Astrocyte (in vitro differentiated cells and primary cell): ENCODE measurements around the gene MESP1. TPM values are rescaled to one million over a fixed set of nuclear protein-coding genes. Genes with fewer than 3 reads are reported as not detected.

Experiments
- DNase-seq: peaks from one replicate; pipeline ENCODE4 v3.0.0-alpha.2; 2010; ENCODE audit warnings: low read depth
- FAIRE-seq: peaks from 2 replicates; lab custom pipeline; 2011; peaks lifted over from hg19 to GRCh38; lab: Jason Lieb, UNC
- H2AFZ ChIP-seq: 2 replicates; pipeline ENCODE4 v1.6.0; 2012; ENCODE audit warnings: low read depth, low read length, inconsistent platforms
- H3K27ac ChIP-seq: 2 replicates; pipeline ENCODE4 v1.5.1; 2011; ENCODE audit warnings: low read depth, low read length, inconsistent platforms
- H3K27me3 ChIP-seq: 2 replicates; pipeline ENCODE4 v1.6.0; 2011; ENCODE audit warnings: low read length, inconsistent platforms; ENCODE audit not compliant: insufficient read depth
- H3K36me3 ChIP-seq: 2 replicates; pipeline ENCODE4 v1.5.1; 2011; ENCODE audit warnings: low read length, inconsistent platforms; ENCODE audit not compliant: insufficient read depth
- H3K4me1 ChIP-seq: 2 replicates; pipeline ENCODE4 v1.5.1; 2011; ENCODE audit warnings: low read length, inconsistent platforms; ENCODE audit not compliant: insufficient read depth
- H3K4me2 ChIP-seq: 2 replicates; pipeline ENCODE4 v1.6.0; 2012; ENCODE audit warnings: low read length, inconsistent platforms
- H3K4me3 ChIP-seq: 2 replicates; pipeline ENCODE4 v1.5.1; 2011; ENCODE audit warnings: low read depth, mild to moderate bottlenecking, low read length, inconsistent platforms; ENCODE audit not compliant: insufficient read depth
- H3K79me2 ChIP-seq: 2 replicates; pipeline ENCODE4 v1.6.0; 2012; ENCODE audit warnings: mild to moderate bottlenecking, low read length, inconsistent platforms; ENCODE audit not compliant: insufficient read depth
- H3K9ac ChIP-seq: 2 replicates; pipeline ENCODE4 v1.6.0; 2012; ENCODE audit warnings: mild to moderate bottlenecking, low read length, inconsistent platforms
- H3K9me3 ChIP-seq: 2 replicates; pipeline ENCODE4 v1.5.1; 2012; ENCODE audit warnings: low read depth, mild to moderate bottlenecking, low read length, inconsistent platforms; ENCODE audit not compliant: insufficient read depth
- H4K20me1 ChIP-seq: 2 replicates; pipeline ENCODE4 v1.6.0; 2012; ENCODE audit warnings: low read length, inconsistent platforms; ENCODE audit not compliant: insufficient read depth
- H3K27ac Mint-ChIP-seq: one replicate; pipeline ENCODE4 v1.8.0; 2021; ENCODE audit warnings: mild to moderate bottlenecking, mixed read lengths; ENCODE audit not compliant: unreplicated experiment
- H3K27me3 Mint-ChIP-seq: one replicate; pipeline ENCODE4 v1.8.0; 2021; ENCODE audit warnings: low read depth, mixed read lengths; ENCODE audit not compliant: unreplicated experiment
- H3K36me3 Mint-ChIP-seq: one replicate; pipeline ENCODE4 v1.8.0; 2021; ENCODE audit warnings: low read depth, mixed read lengths; ENCODE audit not compliant: unreplicated experiment
- H3K4me1 Mint-ChIP-seq: one replicate; pipeline ENCODE4 v1.8.0; 2021; ENCODE audit warnings: low read depth, mixed read lengths; ENCODE audit not compliant: unreplicated experiment
- H3K4me3 Mint-ChIP-seq: one replicate; pipeline ENCODE4 v1.8.0; 2021; ENCODE audit warnings: mild to moderate bottlenecking, moderate library complexity, mixed read lengths; ENCODE audit not compliant: unreplicated experiment
- H3K9me3 Mint-ChIP-seq: one replicate; pipeline ENCODE4 v1.8.0; 2021; ENCODE audit warnings: mild to moderate bottlenecking, mixed read lengths; ENCODE audit not compliant: unreplicated experiment
- EZH2 ChIP-seq: IDR thresholded peaks from 2 replicates; pipeline ENCODE4 v1.6.1; 2012; ENCODE audit warnings: mild to moderate bottlenecking, low read length, inconsistent platforms; ENCODE audit not compliant: insufficient read depth
- total RNA-seq: library from RNA; stranded (reverse); gene quantifications from 2 replicates; pipeline ENCODE4 v1.2.1, GENCODE V29; 2021
- TF ChIP-seq, protein P1 (sequence below): IDR thresholded peaks from 2 replicates; pipeline ENCODE4 v1.5.1; 2011; ENCODE audit warnings: low read depth, mild to moderate bottlenecking, inconsistent platforms, low read length, moderate library complexity; ENCODE audit not compliant: insufficient read depth

MESP1 gene
- total RNA-seq, 1 donor from 2014 or later = not detected

DNA sequence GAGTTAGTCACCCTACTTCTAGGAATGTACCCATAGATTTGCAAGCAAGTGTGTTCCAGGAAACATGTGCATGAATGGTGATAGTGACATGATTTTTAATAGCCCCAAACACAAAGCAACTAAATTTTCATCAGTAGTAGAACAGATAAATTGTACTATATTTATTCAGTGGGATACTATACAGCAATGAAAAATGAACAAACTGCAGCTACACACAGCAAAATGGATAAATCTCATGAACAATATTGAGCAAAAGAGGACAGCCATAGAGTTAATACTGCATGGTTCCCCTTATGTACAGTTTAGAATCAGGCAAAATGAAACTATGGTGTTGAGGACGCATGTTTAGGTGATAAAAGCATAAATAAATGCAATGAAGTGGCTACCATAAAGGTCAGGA lies 26.0 kb downstream of the MESP1 start:
- H3K27ac Mint-ChIP-seq = no peak overlapping the region

DNA sequence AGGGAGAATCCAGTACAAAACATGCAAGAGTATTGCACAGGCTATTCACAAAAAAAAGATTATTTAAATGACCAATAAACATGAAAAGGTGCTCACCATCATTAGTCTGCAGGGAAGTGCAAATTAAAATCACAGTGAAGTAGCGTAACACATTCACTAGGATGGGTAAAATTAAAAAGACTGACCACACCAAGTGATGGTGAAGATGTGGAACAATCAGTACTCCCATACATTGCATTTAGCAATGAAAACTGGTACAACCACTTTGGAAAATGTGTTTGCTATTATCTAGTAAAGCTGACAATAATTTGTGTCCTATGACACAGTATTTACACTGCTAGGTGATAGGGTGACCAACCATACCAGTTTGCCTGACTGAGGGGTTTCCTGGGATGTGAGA lies 26.4 kb downstream of the MESP1 start:
- Histone ChIP-seq H3K27ac (no peak overlapping the region), H3K9me3 (peaks cover 3% of the 10 kb centered on the region), H3K27me3 (peaks cover 17% of the 10 kb centered on the region), H3K4me3 (no peak overlapping the region), H3K79me2 (no peaks in the 10 kb centered on the region), H3K36me3 (no peaks in the 10 kb centered on the region), H4K20me1 (no peaks in the 10 kb centered on the region), H2AFZ (no peak overlapping the region), H3K9ac (no peak overlapping the region), H3K4me2 (no peak overlapping the region), H3K4me1 (no peaks in the 10 kb centered on the region)
- TF ChIP-seq, protein P1, sequence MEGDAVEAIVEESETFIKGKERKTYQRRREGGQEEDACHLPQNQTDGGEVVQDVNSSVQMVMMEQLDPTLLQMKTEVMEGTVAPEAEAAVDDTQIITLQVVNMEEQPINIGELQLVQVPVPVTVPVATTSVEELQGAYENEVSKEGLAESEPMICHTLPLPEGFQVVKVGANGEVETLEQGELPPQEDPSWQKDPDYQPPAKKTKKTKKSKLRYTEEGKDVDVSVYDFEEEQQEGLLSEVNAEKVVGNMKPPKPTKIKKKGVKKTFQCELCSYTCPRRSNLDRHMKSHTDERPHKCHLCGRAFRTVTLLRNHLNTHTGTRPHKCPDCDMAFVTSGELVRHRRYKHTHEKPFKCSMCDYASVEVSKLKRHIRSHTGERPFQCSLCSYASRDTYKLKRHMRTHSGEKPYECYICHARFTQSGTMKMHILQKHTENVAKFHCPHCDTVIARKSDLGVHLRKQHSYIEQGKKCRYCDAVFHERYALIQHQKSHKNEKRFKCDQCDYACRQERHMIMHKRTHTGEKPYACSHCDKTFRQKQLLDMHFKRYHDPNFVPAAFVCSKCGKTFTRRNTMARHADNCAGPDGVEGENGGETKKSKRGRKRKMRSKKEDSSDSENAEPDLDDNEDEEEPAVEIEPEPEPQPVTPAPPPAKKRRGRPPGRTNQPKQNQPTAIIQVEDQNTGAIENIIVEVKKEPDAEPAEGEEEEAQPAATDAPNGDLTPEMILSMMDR = no peak
- no peak for TF ChIP-seq EZH2
- H3K4me1 Mint-ChIP-seq = no peaks in the 10 kb centered on the region
- H3K4me3 Mint-ChIP-seq = no peak overlapping the region
- DNase-seq (no peak), FAIRE-seq (no peak)
- H3K9me3 Mint-ChIP-seq = peaks cover 2% of the 10 kb centered on the region
- H3K36me3 Mint-ChIP-seq = no peaks in the 10 kb centered on the region
- H3K27ac Mint-ChIP-seq = no peak overlapping the region
- H3K27me3 Mint-ChIP-seq = peaks cover 23% of the 10 kb centered on the region

More for the DNA sequence above, 26.0 kb downstream of the MESP1 start:
- TF ChIP-seq, protein P1 = no peak
- TF ChIP-seq EZH2 = no peak
- Histone ChIP-seq H3K79me2 (no peaks in the 10 kb centered on the region), H3K4me3 (no peak overlapping the region), H3K9me3 (peaks cover 3% of the 10 kb centered on the region), H3K27me3 (peaks cover 17% of the 10 kb centered on the region), H3K36me3 (no peaks in the 10 kb centered on the region), H3K4me1 (no peaks in the 10 kb centered on the region), H4K20me1 (no peaks in the 10 kb centered on the region), H3K4me2 (no peak overlapping the region), H3K9ac (no peak overlapping the region), H2AFZ (no peak overlapping the region), H3K27ac (no peak overlapping the region)
- H3K4me3 Mint-ChIP-seq = no peak overlapping the region
- no peaks in the 10 kb centered on the region for H3K36me3 Mint-ChIP-seq
- H3K27me3 Mint-ChIP-seq = peaks cover 26% of the 10 kb centered on the region
- no peak for DNase-seq
- peaks cover 2% of the 10 kb centered on the region for H3K9me3 Mint-ChIP-seq
- H3K4me1 Mint-ChIP-seq = no peaks in the 10 kb centered on the region
- FAIRE-seq = no peak

DNA sequence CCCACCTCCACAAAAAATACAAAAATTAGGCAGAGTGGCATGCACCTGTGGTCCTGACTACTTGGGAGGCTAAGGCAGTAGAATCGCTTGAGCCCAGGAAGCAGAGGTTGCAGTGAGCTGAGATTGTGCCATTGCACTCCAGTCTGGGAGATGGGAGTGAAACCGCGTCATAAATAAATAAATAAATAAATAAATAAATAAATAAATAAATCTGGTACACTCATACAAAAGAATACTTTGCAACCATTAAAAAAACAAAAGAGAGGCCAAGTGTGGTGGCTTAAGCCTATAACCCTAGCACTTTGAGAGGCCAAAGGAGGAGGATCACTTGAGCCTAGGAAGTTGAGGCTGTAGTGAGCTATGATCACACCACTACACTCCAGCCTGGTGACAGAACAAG lies 28.0 kb downstream of the MESP1 start:
- Histone ChIP-seq H3K4me1 (no peaks in the 10 kb centered on the region), H3K9ac (no peak overlapping the region), H2AFZ (no peak overlapping the region), H3K27me3 (peaks cover 8% of the 10 kb centered on the region), H3K27ac (no peak overlapping the region), H4K20me1 (no peaks in the 10 kb centered on the region), H3K79me2 (no peaks in the 10 kb centered on the region), H3K36me3 (no peaks in the 10 kb centered on the region), H3K4me3 (no peak overlapping the region), H3K9me3 (peaks cover 3% of the 10 kb centered on the region), H3K4me2 (no peak overlapping the region)
- no peak for TF ChIP-seq EZH2
- TF ChIP-seq, protein P1 = no peak
- Mint-ChIP-seq H3K9me3 (peaks cover 2% of the 10 kb centered on the region), H3K36me3 (no peaks in the 10 kb centered on the region), H3K27me3 (peaks cover 11% of the 10 kb centered on the region), H3K4me1 (no peaks in the 10 kb centered on the region), H3K27ac (no peak overlapping the region), H3K4me3 (no peak overlapping the region)
- FAIRE-seq (no peak), DNase-seq (no peak)
